Progenitor cell of endocrine pancreas (in vitro differentiated cells): Measurements from ENCODE around the gene CNTNAP5. TPM values are rescaled to one million over a fixed set of nuclear protein-coding genes. Genes with fewer than 3 reads are reported as not detected.

Source experiments
- DNase-seq: peaks from one replicate; pipeline ENCODE4 v3.0.0; 2021; ENCODE audit warnings: low spot score; ENCODE audit not compliant: unreplicated experiment
- H3K27ac Mint-ChIP-seq: 2 replicates; pipeline ENCODE4 v1.8.0; 2021; ENCODE audit warnings: mild to moderate bottlenecking, moderate library complexity, mixed read lengths
- H3K27me3 Mint-ChIP-seq: 2 replicates; pipeline ENCODE4 v1.8.0; 2021; ENCODE audit warnings: mixed read lengths
- H3K36me3 Mint-ChIP-seq: 2 replicates; pipeline ENCODE4 v1.8.0; 2022; ENCODE audit warnings: mixed read lengths; ENCODE audit not compliant: insufficient read depth
- H3K4me1 Mint-ChIP-seq: 2 replicates; pipeline ENCODE4 v1.8.0; 2021; ENCODE audit warnings: low read depth, mixed read lengths
- H3K4me3 Mint-ChIP-seq: 2 replicates; pipeline ENCODE4 v1.8.0; 2021; ENCODE audit warnings: low read depth, mild to moderate bottlenecking, moderate library complexity, mixed read lengths
- H3K9me3 Mint-ChIP-seq: 2 replicates; pipeline ENCODE4 v1.8.0; 2021; ENCODE audit warnings: low read depth, mixed read lengths
- CTCF ChIP-seq: fragments of 200-600 bp; sonication (generic); IDR thresholded peaks from one replicate; pipeline ENCODE4 v1.5.0; 2021; ENCODE audit warnings: antibody characterized with exemption, mild to moderate bottlenecking; ENCODE audit not compliant: unreplicated experiment
- total RNA-seq: library from RNA; stranded (reverse); gene quantifications from 2 replicates; pipeline ENCODE4 v1.2.1, GENCODE V29; 2021

CNTNAP5 gene
- total RNA-seq, 1 donor from 2014 or later: 5.3 TPM

GRCh38 chr2:124879640-124880039 is 854.6 kb downstream of the CNTNAP5 start:
- no peak for TF ChIP-seq CTCF
- Mint-ChIP-seq H3K27ac (peak overlapping the region; percentile 34), H3K4me1 (peaks cover 32% of the 10 kb centered on the region), H3K36me3 (no peaks in the 10 kb centered on the region), H3K4me3 (no peak overlapping the region), H3K27me3 (no peaks in the 10 kb centered on the region), H3K9me3 (peaks cover 4% of the 10 kb centered on the region)
- DNase-seq: no peak

- Mint-ChIP-seq H3K4me1 (peaks cover 31% of the 10 kb centered on the region), H3K9me3 (peaks cover 4% of the 10 kb centered on the region), H3K36me3 (no peaks in the 10 kb centered on the region), H3K27ac (peak overlapping the region; percentile 17), H3K27me3 (no peaks in the 10 kb centered on the region), H3K4me3 (peak overlapping the region; percentile 1)
- no peak for TF ChIP-seq CTCF
- DNase-seq: no peak
Measured at GRCh38 chr2:124880995-124881394, 855.9 kb downstream of the CNTNAP5 start.

- TF ChIP-seq CTCF: no peak
- H3K4me3 Mint-ChIP-seq: no peak overlapping the region
- H3K36me3 Mint-ChIP-seq: no peaks in the 10 kb centered on the region
- peaks cover 31% of the 10 kb centered on the region for H3K4me1 Mint-ChIP-seq
- H3K9me3 Mint-ChIP-seq: peaks cover 4% of the 10 kb centered on the region
- no peaks in the 10 kb centered on the region for H3K27me3 Mint-ChIP-seq
- no peak for DNase-seq
- no peak overlapping the region for H3K27ac Mint-ChIP-seq
Measured at GRCh38 chr2:124882423-124882822, 857.3 kb downstream of the CNTNAP5 start.

- Mint-ChIP-seq H3K27ac (no peak overlapping the region), H3K9me3 (peaks cover 4% of the 10 kb centered on the region), H3K4me3 (no peak overlapping the region), H3K4me1 (peaks cover 31% of the 10 kb centered on the region), H3K36me3 (no peaks in the 10 kb centered on the region), H3K27me3 (no peaks in the 10 kb centered on the region)
- DNase-seq: no peak
- TF ChIP-seq CTCF: no peak
Measured at GRCh38 chr2:124883595-124883994, 858.5 kb downstream of the CNTNAP5 start.

GRCh38 chr2:124884315-124884714 is 859.2 kb downstream of the CNTNAP5 start:
- peaks cover 4% of the 10 kb centered on the region for H3K9me3 Mint-ChIP-seq
- H3K4me1 Mint-ChIP-seq: peaks cover 31% of the 10 kb centered on the region
- H3K36me3 Mint-ChIP-seq: no peaks in the 10 kb centered on the region

More at GRCh38 chr2:124884315-124884714, 859.2 kb downstream of the CNTNAP5 start:
- Mint-ChIP-seq H3K27me3 (no peaks in the 10 kb centered on the region), H3K4me3 (no peak overlapping the region), H3K27ac (no peak overlapping the region)
- no peak for DNase-seq
- no peak for TF ChIP-seq CTCF
